ENCODE data around the gene PCGF3. TPM values are rescaled to one million over a fixed set of nuclear protein-coding genes. Genes with fewer than 3 reads are reported as not detected.

The PCGF3 gene
- total RNA-seq, 1 donor, result 40.6 TPM

DNA sequence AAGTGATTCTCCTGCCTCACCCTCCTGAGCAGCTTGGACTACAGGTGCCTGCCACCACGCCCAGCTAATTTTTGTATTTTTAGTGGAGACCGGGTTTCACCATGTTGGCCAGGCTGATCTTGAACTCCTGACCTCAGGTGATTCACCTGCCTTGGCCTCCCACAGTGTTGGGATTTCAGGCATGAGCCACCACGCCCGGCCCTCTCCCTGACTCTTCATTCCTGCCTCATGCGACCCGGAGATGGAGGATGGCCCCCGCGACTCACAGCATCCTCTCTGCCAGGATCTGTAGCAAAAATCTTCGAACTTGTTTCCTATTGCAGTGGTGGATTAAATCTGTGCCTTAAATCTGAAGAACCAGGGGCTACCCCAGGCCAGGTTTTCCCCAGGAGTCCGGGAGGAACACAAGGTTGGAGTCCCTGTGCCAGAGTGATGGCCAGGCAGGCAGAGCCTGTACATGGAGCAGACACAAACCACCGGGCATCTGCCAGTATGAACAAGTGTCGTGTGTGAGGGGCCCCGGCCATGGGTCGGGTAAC lies 108.7 kb downstream of the PCGF3 start:
- TF ChIP-seq, protein P1, sequence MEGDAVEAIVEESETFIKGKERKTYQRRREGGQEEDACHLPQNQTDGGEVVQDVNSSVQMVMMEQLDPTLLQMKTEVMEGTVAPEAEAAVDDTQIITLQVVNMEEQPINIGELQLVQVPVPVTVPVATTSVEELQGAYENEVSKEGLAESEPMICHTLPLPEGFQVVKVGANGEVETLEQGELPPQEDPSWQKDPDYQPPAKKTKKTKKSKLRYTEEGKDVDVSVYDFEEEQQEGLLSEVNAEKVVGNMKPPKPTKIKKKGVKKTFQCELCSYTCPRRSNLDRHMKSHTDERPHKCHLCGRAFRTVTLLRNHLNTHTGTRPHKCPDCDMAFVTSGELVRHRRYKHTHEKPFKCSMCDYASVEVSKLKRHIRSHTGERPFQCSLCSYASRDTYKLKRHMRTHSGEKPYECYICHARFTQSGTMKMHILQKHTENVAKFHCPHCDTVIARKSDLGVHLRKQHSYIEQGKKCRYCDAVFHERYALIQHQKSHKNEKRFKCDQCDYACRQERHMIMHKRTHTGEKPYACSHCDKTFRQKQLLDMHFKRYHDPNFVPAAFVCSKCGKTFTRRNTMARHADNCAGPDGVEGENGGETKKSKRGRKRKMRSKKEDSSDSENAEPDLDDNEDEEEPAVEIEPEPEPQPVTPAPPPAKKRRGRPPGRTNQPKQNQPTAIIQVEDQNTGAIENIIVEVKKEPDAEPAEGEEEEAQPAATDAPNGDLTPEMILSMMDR (IDR thresholded peaks at IDR 0.05; ENCODE audit: insufficient read depth, low read depth, low read length), result no peak
- no peak for DNase-seq (ENCODE audit: low read depth)
- no peak overlapping the region for H3K4me3 ChIP-seq (ENCODE audit: low read depth, low read length)

GRCh38 chr4:815464-816146 lies 110.0 kb downstream of the PCGF3 start:
- TF ChIP-seq, protein P1 (IDR thresholded peaks at IDR 0.05; ENCODE audit: insufficient read depth, low read depth, low read length), result no peak
- no peak overlapping the region for H3K4me3 ChIP-seq (ENCODE audit: low read depth, low read length)
- DNase-seq (ENCODE audit: low read depth), result no peak

DNA sequence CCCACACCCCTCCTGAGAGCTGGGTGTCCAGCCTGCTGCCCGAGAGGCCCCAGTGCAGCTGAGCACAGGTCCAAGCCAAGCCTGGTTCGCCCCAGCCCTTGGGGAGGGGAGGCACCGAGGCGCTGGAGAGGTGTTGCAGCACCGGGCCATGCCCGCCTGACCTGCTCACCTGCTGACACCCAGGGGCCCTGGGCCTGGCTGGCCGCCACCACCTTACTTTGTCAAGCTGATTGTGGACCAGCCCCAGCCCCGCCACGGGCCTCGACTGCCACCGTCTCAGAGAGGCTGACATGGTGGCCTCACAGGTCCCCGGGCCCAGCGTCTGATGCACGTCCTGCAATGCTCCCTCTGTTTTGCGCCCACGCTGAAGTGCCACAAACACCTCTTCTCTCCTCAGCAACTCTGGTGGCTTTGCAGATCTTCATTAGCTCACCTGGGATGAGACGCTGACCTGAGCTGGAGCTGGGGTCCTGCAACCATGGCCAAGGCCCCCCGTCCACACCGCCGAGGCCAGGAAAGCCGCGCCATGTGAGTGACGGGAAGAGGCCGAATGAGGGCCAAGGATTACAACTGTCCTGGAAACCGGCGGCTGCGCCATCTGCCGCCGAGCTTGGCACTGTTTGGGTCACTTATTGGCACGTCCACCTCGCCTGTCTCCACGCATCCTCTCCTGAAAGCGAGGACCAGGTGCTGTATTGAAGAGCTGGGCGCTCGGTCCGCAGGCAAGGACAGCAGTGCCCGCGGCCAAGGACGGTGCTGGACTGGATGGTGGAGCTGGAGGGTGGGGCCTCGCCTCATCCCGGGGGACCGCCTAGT lies 112.7 kb downstream of the PCGF3 start:
- H3K4me3 ChIP-seq (ENCODE audit: low read depth, low read length), result no peak overlapping the region
- no peak for DNase-seq (ENCODE audit: low read depth)
- TF ChIP-seq, protein P1 (IDR thresholded peaks at IDR 0.05; ENCODE audit: insufficient read depth, low read depth, low read length), result no peak

DNA sequence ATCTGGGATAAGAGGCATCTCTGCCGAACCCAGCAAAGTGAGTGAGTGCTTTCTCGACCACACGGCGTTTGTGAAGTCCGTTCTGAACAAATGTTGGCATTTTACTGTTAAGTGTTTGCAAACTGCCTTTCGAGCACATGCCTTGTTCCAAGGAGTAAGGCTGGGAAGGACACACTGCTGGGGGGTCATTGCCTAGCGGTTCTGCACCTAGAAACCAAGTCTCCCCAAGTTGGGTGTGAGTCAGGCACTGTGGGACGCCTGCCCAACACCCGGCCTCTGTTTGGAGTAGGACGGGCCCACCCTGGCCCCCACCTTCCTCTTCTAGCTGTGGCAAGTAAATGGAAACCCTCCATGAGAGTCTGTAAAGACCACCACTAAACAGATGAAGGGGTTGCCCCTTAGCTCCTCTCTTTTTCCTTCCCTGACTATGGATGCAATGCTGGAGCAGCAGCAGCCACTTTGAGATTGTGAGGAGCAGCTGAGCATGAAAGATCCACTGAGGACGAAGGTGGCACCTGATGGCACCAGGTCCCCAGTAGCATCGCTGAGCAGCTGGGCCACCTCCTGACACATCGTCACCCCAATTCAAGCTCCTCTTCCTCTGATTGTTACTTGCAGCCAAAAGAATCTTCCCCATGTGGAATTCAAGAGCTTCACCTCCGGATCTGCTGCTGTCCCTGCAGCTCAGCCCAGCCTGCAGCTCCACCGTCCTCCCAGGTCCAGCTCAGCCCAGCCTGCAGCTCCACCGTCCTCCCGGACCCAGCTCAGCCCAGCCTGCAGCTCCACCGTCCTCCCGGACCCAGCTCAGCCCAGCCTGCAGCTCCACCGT lies 114.0 kb downstream of the PCGF3 start:
- TF ChIP-seq, protein P1 (IDR thresholded peaks at IDR 0.05; ENCODE audit: insufficient read depth, low read depth, low read length), result no peak
- no peak overlapping the region for H3K4me3 ChIP-seq (ENCODE audit: low read depth, low read length)
- no peak for DNase-seq (ENCODE audit: low read depth)

Other genes with a start within 250 kb of the PCGF3 start
- 14.8 and 16.4 TPM in 2 replicates for gene ZNF721, start 206.7 kb upstream of the PCGF3 start, total RNA-seq
- 39.3 and 47.9 TPM in 2 replicates for gene PIGG, start 206.6 kb upstream of the PCGF3 start, total RNA-seq
- gene TMEM271, start 129.5 kb upstream of the PCGF3 start, total RNA-seq, result not detected in 2 replicates
- gene PDE6B, start 80.3 kb upstream of the PCGF3 start, total RNA-seq, result under 0.01 TPM in 1 of 2 replicates, not detected in the other
- gene ATP5ME, start 31.6 kb upstream of the PCGF3 start, total RNA-seq, result 72.5 and 106 TPM in 2 replicates
- gene MYL5, start 31.3 kb upstream of the PCGF3 start, total RNA-seq, result 9.1 and 14.2 TPM in 2 replicates
- 3.9 and 7.1 TPM in 2 replicates for gene SLC49A3, start 16.7 kb upstream of the PCGF3 start, total RNA-seq
- not detected in 2 replicates for gene CPLX1, start 120.3 kb downstream of the PCGF3 start, total RNA-seq
- gene GAK, start 226.5 kb downstream of the PCGF3 start, total RNA-seq, result 44.0 and 68.0 TPM in 2 replicates
- 8.2 and 10.3 TPM in 2 replicates for gene TMEM175, start 226.6 kb downstream of the PCGF3 start, total RNA-seq

Measured in fibroblast of villous mesenchyme (primary cell).